ENCODE measurements around the gene NAV2. TPM values are rescaled to one million over a fixed set of nuclear protein-coding genes. Genes with fewer than 3 reads are reported as not detected.

Gene NAV2
- total and polyA plus RNA-seq, 2 experiments from 2014 or later, result 26.0 to 45.0 TPM

DNA sequence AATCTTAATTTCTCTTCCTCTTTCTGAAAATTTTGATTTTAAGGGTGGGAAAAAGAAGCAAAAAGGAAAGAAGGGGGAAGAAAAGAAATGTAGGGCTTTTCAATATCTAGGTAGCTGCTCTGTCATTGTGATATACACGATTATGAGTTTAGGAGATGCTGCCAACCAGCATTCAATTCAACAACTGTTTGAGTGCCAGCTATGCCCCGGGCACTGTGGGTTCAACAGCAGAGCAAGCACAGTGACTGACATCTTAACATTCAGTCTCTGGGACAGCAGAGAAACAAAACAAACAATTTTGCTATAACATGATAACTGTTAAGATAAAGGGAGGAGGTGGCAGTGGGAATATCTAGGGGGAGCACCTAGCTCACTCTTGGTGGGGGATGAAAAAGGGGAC is 356.1 kb downstream of the NAV2 start (continued):
- TF ChIP-seq ETS1 (IDR thresholded peaks at IDR 0.05) (no peak), NANOG (IDR thresholded peaks at IDR 0.05; ENCODE audit: borderline replicate concordance) (no peak)

- no peak overlapping the region for H3K4me2 ChIP-seq
- H3K36me3 Mint-ChIP-seq (ENCODE audit: low read depth), result peaks cover 87% of the 10 kb centered on the region
- no peak overlapping the region for H3K27ac ChIP-seq (ENCODE audit: low read depth)
- H3K4me1 Mint-ChIP-seq, result peaks cover 28% of the 10 kb centered on the region
- no peak overlapping the region for H3K4me3 Mint-ChIP-seq
- H3K79me2 ChIP-seq (replicated peaks; ENCODE audit: insufficient read depth), result no peaks in the 10 kb centered on the region; the same call in none of the 2 replicates
- H3K9me2 ChIP-seq (ENCODE audit: insufficient read depth), result no peaks in the 10 kb centered on the region
- H3K27me3 Mint-ChIP-seq (ENCODE audit: insufficient read depth, low read depth, poor library complexity), result peaks cover 1% of the 10 kb centered on the region
- H3K36me3 ChIP-seq (ENCODE audit: insufficient read depth), result peaks cover 11% of the 10 kb centered on the region
- DNase-seq (ENCODE audit: low spot score), result no peak
- H2AFZ ChIP-seq, result no peak overlapping the region
- H3K9me3 Mint-ChIP-seq, result no peaks in the 10 kb centered on the region; the same call in 2 of the 3 replicates
- H3K4me1 ChIP-seq (ENCODE audit: insufficient read depth), result peaks cover 14% of the 10 kb centered on the region; the same call in 1 of the 2 replicates
- H3F3A ChIP-seq (replicated peaks; ENCODE audit: low read depth), result no peaks in the 10 kb centered on the region
- no peak overlapping the region for H3K4me3 ChIP-seq
- H4K20me1 ChIP-seq (replicated peaks; ENCODE audit: insufficient read depth), result no peaks in the 10 kb centered on the region
- no peaks in the 10 kb centered on the region for H3K27me3 ChIP-seq (ENCODE audit: insufficient read depth)
- no peak for ATAC-seq
- no peak overlapping the region for H3K27ac Mint-ChIP-seq
- TF ChIP-seq EZH2 (IDR thresholded peaks at IDR 0.05; ENCODE audit: low read depth, unreplicated experiment) (no peak), EZH2phosphoT487 (IDR thresholded peaks at IDR 0.05; ENCODE audit: unreplicated experiment) (no peak), CREB1 (CRISPR knock-in tag; IDR thresholded peaks at IDR 0.05; ENCODE audit: low read depth) (no peak), ZNF331 (CRISPR knock-in tag; IDR thresholded peaks at IDR 0.05; ENCODE audit: low read depth) (no peak), ZNF114 (CRISPR knock-in tag; IDR thresholded peaks at IDR 0.05) (no peak), ETS1 (IDR thresholded peaks at IDR 0.05) (no peak), JUNB (IDR thresholded peaks at IDR 0.05; ENCODE audit: unreplicated experiment) (no peak), STAT1 (IDR thresholded peaks at IDR 0.05; ENCODE audit: unreplicated experiment) (no peak), NANOG (IDR thresholded peaks at IDR 0.05; ENCODE audit: borderline replicate concordance) (no peak)
- TF ChIP-seq, protein P1, sequence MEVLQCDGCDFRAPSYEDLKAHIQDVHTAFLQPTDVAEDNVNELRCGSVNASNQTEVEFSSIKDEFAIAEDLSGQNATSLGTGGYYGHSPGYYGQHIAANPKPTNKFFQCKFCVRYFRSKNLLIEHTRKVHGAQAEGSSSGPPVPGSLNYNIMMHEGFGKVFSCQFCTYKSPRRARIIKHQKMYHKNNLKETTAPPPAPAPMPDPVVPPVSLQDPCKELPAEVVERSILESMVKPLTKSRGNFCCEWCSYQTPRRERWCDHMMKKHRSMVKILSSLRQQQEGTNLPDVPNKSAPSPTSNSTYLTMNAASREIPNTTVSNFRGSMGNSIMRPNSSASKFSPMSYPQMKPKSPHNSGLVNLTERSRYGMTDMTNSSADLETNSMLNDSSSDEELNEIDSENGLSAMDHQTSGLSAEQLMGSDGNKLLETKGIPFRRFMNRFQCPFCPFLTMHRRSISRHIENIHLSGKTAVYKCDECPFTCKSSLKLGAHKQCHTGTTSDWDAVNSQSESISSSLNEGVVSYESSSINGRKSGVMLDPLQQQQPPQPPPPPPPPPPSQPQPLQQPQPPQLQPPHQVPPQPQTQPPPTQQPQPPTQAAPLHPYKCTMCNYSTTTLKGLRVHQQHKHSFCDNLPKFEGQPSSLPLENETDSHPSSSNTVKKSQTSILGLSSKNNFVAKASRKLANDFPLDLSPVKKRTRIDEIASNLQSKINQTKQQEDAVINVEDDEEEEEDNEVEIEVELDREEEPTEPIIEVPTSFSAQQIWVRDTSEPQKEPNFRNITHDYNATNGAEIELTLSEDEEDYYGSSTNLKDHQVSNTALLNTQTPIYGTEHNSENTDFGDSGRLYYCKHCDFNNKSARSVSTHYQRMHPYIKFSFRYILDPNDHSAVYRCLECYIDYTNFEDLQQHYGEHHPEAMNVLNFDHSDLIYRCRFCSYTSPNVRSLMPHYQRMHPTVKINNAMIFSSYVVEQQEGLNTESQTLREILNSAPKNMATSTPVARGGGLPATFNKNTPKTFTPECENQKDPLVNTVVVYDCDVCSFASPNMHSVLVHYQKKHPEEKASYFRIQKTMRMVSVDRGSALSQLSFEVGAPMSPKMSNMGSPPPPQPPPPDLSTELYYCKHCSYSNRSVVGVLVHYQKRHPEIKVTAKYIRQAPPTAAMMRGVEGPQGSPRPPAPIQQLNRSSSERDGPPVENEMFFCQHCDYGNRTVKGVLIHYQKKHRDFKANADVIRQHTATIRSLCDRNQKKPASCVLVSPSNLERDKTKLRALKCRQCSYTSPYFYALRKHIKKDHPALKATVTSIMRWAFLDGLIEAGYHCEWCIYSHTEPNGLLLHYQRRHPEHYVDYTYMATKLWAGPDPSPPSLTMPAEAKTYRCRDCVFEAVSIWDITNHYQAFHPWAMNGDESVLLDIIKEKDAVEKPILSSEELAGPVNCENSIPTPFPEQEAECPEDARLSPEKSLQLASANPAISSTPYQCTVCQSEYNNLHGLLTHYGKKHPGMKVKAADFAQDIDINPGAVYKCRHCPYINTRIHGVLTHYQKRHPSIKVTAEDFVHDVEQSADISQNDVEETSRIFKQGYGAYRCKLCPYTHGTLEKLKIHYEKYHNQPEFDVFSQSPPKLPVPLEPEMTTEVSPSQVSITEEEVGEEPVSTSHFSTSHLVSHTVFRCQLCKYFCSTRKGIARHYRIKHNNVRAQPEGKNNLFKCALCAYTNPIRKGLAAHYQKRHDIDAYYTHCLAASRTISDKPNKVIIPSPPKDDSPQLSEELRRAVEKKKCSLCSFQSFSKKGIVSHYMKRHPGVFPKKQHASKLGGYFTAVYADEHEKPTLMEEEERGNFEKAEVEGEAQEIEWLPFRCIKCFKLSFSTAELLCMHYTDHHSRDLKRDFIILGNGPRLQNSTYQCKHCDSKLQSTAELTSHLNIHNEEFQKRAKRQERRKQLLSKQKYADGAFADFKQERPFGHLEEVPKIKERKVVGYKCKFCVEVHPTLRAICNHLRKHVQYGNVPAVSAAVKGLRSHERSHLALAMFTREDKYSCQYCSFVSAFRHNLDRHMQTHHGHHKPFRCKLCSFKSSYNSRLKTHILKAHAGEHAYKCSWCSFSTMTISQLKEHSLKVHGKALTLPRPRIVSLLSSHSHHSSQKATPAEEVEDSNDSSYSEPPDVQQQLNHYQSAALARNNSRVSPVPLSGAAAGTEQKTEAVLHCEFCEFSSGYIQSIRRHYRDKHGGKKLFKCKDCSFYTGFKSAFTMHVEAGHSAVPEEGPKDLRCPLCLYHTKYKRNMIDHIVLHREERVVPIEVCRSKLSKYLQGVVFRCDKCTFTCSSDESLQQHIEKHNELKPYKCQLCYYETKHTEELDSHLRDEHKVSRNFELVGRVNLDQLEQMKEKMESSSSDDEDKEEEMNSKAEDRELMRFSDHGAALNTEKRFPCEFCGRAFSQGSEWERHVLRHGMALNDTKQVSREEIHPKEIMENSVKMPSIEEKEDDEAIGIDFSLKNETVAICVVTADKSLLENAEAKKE (CRISPR knock-in tag; IDR thresholded peaks at IDR 0.05), result no peak
- TF ChIP-seq, protein P2, sequence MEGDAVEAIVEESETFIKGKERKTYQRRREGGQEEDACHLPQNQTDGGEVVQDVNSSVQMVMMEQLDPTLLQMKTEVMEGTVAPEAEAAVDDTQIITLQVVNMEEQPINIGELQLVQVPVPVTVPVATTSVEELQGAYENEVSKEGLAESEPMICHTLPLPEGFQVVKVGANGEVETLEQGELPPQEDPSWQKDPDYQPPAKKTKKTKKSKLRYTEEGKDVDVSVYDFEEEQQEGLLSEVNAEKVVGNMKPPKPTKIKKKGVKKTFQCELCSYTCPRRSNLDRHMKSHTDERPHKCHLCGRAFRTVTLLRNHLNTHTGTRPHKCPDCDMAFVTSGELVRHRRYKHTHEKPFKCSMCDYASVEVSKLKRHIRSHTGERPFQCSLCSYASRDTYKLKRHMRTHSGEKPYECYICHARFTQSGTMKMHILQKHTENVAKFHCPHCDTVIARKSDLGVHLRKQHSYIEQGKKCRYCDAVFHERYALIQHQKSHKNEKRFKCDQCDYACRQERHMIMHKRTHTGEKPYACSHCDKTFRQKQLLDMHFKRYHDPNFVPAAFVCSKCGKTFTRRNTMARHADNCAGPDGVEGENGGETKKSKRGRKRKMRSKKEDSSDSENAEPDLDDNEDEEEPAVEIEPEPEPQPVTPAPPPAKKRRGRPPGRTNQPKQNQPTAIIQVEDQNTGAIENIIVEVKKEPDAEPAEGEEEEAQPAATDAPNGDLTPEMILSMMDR (conservative IDR thresholded peaks at IDR 0.05; ENCODE audit: low read depth in 2 of 2), result no peak
Measured at GRCh38 chr11:20070459-20070858, 357.8 kb downstream of the NAV2 start.

All from GM23338 (cell line).